Muscle layer of duodenum (tissue), 2 donors: ENCODE measurements around the gene FAM110D.

Experiments used
- H3K27ac ChIP-seq: one replicate; pipeline ENCODE4 v1.7.0; 2013; ENCODE audit warnings: mild to moderate bottlenecking, low read length
- H3K27me3 ChIP-seq: one replicate; pipeline ENCODE4 v1.7.0; 2013; ENCODE audit warnings: low read depth, mild to moderate bottlenecking, control low read depth, low read length
- H3K36me3 ChIP-seq, 2 donors: one replicate each; pipeline ENCODE4 v1.7.0; 2013; ENCODE audit warnings: low read length in 2 of 2, control low read depth in 1 of 2, mild to moderate bottlenecking in 1 of 2; ENCODE audit not compliant: insufficient read depth in 2 of 2, control insufficient read depth in 1 of 2
- H3K4me1 ChIP-seq, 2 donors: one replicate each; pipeline ENCODE4 v1.7.0; 2013; ENCODE audit warnings: low read length in 2 of 2, mild to moderate bottlenecking in 2 of 2, control low read depth in 1 of 2, moderate library complexity in 1 of 2; ENCODE audit not compliant: insufficient read depth in 2 of 2, control insufficient read depth in 1 of 2
- H3K4me3 ChIP-seq, 2 donors: one replicate each; pipeline ENCODE4 v1.7.0; 2013; ENCODE audit warnings: low read length in 2 of 2, low read depth in 1 of 2, mild to moderate bottlenecking in 1 of 2
- H3K9me3 ChIP-seq, 2 donors: one replicate each; pipeline ENCODE4 v1.7.0; 2013; ENCODE audit warnings: low read length in 2 of 2, control low read depth in 1 of 2, mild to moderate bottlenecking in 1 of 2; ENCODE audit not compliant: control insufficient read depth in 1 of 2
- donor health status: healthy.

The FAM110D gene

GRCh38 chr1:26158908-26159742 is at the start of gene FAM110D:
FAM110D (plus strand) TSS chr1:26159079; CDS start chr1:26161292, 2,213 bp downstream.
- Histone ChIP-seq H3K36me3 (no peaks in the 10 kb centered on the region), H3K9me3 (no peaks in the 10 kb centered on the region), H3K4me3 (peak within 1 kb of the TSS in 1 of 2 donors; percentile 35), H3K27me3 (peaks cover 8% of the 10 kb centered on the region), H3K27ac (no peak within 1 kb of the TSS), H3K4me1 (peaks cover 0 to 18% of the 10 kb centered on the region in 2 donors)

DNA sequence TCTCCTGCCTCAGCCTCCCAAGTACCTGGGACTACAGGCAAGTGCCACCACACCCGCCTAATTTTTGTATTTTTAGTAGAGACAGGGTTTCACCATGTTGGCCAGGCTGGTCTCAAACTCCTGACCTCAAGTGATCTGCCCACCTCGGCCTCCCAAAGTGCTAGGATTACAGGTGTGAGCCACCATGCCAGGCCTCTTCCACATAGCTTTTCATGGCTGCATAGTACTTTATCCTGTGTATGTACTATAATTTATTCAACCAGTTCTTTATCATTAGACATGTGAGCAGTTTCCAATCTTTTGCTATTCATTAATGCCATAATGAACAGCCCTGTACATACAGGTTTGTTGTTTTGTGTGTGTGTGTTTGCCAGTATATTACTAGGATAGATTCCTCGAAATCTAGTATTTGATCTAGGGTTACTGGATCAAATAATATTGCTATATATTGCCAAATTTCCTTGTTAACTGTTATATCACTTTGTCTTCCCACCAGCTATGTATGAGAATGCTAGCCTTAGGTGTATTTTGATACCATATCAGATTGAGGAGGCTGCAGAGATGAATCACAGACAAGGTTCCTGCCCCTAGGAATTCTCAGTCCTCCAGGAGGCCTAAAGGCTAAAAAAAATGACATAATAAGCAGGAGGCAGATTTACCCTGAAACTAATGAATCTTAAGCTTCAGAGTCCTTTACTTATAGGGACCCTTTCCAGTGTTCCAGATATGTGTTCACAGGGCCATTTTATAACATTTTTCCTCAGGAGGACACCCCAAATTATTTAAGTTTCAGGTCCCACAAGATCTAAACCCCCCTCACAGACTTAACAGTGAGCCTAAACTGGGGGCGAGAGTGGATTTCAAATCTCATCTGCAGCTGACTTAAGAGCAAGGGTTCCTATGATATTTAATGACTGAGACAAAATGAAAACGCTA is 49.4 kb upstream of the FAM110D start:
- no peak overlapping the region for H3K4me3 ChIP-seq
- H3K27ac ChIP-seq, result no peak overlapping the region
- no peaks in the 10 kb centered on the region for H3K27me3 ChIP-seq
- no peaks in the 10 kb centered on the region for H3K9me3 ChIP-seq
- peaks cover 4% of the 10 kb centered on the region in 2 donors for H3K36me3 ChIP-seq
- peaks cover 14 to 21% of the 10 kb centered on the region in 2 donors for H3K4me1 ChIP-seq

GRCh38 chr1:26110731-26111529 is 47.9 kb upstream of the FAM110D start:
- Histone ChIP-seq H3K4me1 (peaks cover 14 to 24% of the 10 kb centered on the region in 2 donors), H3K9me3 (no peaks in the 10 kb centered on the region), H3K27me3 (no peaks in the 10 kb centered on the region), H3K27ac (peak overlapping the region; percentile 69), H3K36me3 (peaks cover 5 to 13% of the 10 kb centered on the region in 2 donors), H3K4me3 (peak overlapping the region; percentile 79 to 90)

- Histone ChIP-seq H3K27me3 (no peaks in the 10 kb centered on the region), H3K9me3 (no peaks in the 10 kb centered on the region), H3K4me1 (peaks cover 14 to 24% of the 10 kb centered on the region in 2 donors), H3K4me3 (peak within 1 kb of the TSS; percentile 90), H3K27ac (peak within 1 kb of the TSS; percentile 93), H3K36me3 (peaks cover 5 to 17% of the 10 kb centered on the region in 2 donors)
These were observed 47.1 kb upstream of the FAM110D start, which contains the start of gene PDIK1L for GRCh38 chr1:26111530-26112406. PDIK1L (plus strand) TSS chr1:26111824; CDS start chr1:26114309, 2,485 bp downstream.

- peaks cover 14 to 24% of the 10 kb centered on the region in 2 donors for H3K4me1 ChIP-seq
- no peaks in the 10 kb centered on the region for H3K9me3 ChIP-seq
- H3K27ac ChIP-seq, result peak overlapping the region; percentile 93
- peak overlapping the region; percentile 90 for H3K4me3 ChIP-seq
- H3K36me3 ChIP-seq, result peaks cover 5 to 17% of the 10 kb centered on the region in 2 donors
- H3K27me3 ChIP-seq, result no peaks in the 10 kb centered on the region
These were observed 46.5 kb upstream of the FAM110D start for GRCh38 chr1:26112407-26112775.

GRCh38 chr1:26114165-26114927 is 44.5 kb upstream of the FAM110D start:
- no peaks in the 10 kb centered on the region for H3K9me3 ChIP-seq
- H3K4me1 ChIP-seq, result peaks cover 14 to 24% of the 10 kb centered on the region in 2 donors
- no peaks in the 10 kb centered on the region for H3K27me3 ChIP-seq
- peaks cover 18 to 21% of the 10 kb centered on the region in 2 donors for H3K36me3 ChIP-seq
- H3K4me3 ChIP-seq, result no peak overlapping the region
- peak overlapping the region; percentile 2 for H3K27ac ChIP-seq

DNA sequence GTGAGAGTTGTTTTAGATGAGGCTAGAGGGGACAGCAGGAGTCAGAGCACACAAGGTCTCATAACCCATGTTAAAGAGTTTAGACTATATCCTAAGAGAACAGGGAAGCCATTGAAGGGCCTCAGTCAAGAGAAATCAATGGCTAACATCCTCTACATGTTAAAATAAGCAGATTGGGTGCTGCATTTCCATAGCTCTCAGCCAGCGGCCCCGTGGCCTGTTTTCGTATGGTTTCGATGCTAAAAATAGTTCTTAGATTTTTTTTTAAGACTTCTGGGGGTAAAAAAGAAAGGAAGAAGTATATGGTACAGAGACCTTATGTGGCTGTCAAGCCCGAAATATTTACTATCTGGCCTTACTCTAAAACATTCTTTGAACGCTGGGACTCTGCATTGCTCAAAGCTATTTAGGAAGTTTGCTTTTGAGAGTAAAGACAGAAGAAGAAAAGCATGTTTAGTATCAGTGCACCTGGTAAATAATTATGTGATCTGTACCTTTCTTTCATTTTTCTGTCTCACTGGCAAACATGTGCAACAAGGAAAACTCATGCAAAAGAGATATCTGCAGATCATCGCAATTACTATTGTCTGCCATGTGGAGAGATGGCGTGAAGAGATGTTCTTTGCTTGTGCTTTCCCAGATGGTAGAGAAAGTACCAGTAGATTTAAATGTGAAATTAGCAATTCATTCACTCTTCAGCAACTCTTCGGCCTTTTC is 38.8 kb upstream of the FAM110D start:
- Histone ChIP-seq H3K36me3 (peaks cover 12 to 19% of the 10 kb centered on the region in 2 donors), H3K9me3 (no peaks in the 10 kb centered on the region), H3K27me3 (no peaks in the 10 kb centered on the region), H3K4me3 (no peak overlapping the region), H3K27ac (no peak overlapping the region), H3K4me1 (peaks cover 4 to 27% of the 10 kb centered on the region in 2 donors)

DNA sequence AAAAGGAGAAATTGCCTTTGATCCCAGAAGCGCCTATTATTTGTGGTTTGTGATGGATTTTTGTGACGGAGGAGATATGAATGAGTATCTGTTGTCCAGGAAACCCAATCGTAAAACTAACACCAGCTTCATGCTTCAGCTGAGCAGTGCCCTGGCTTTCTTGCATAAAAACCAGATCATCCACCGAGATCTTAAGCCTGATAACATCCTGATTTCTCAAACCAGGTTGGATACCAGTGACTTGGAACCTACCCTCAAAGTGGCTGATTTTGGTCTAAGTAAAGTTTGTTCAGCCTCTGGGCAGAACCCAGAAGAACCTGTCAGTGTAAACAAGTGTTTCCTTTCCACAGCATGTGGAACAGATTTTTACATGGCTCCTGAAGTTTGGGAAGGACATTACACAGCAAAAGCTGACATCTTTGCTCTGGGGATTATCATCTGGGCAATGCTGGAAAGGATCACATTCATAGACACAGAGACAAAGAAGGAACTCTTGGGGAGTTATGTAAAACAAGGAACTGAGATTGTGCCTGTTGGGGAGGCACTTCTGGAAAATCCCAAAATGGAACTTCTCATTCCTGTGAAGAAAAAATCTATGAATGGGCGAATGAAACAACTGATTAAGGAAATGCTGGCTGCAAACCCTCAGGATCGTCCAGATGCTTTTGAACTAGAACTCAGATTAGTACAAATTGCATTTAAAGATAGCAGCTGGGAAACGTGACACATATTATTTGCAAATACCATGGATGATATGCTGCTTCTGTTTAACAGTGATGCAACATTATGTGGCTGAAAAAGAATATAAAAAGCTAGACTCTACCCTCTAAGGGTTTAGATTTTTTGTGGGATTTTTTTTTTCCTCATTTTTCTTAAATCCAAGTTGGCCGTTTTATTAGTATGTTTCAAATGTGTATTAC is 36.8 kb upstream of the FAM110D start:
- H3K4me1 ChIP-seq, result peaks cover 4 to 33% of the 10 kb centered on the region in 2 donors
- peaks cover 4 to 19% of the 10 kb centered on the region in 2 donors for H3K36me3 ChIP-seq
- no peaks in the 10 kb centered on the region for H3K27me3 ChIP-seq
- H3K9me3 ChIP-seq, result no peaks in the 10 kb centered on the region
- H3K27ac ChIP-seq, result peak overlapping the region; percentile 52
- H3K4me3 ChIP-seq, result no peak overlapping the region
